Keratinocyte (primary cell): ENCODE results near the gene OR5K2. TPM values are rescaled to one million over a fixed set of nuclear protein-coding genes. Genes with fewer than 3 reads are reported as not detected.

Experiments
- DNase-seq: peaks from one replicate; pipeline ENCODE4 v3.0.0-alpha.2; 2011; ENCODE audit warnings: low read depth, missing footprints, low spot score
- FAIRE-seq: peaks from 2 replicates; lab custom pipeline; 2011; peaks lifted over from hg19 to GRCh38; lab: Jason Lieb, UNC
- H2AFZ ChIP-seq: 2 replicates; pipeline ENCODE4 v1.6.0; 2012; ENCODE audit warnings: low read length, control low read depth, inconsistent platforms; ENCODE audit not compliant: control insufficient read depth
- H3K27ac ChIP-seq: 2 replicates; pipeline ENCODE4 v1.5.1; 2011; ENCODE audit warnings: low read length; ENCODE audit not compliant: control insufficient read depth, insufficient read depth
- H3K27me3 ChIP-seq: 3 replicates; pipeline ENCODE4 v1.6.0; 2011; ENCODE audit warnings: low read length; ENCODE audit not compliant: control insufficient read depth, insufficient read depth; ENCODE audit errors: extremely low read depth
- H3K36me3 ChIP-seq, 2 experiments: 2 replicates in 1 of 2; 3 replicates in 1 of 2; pipeline ENCODE4 v1.5.1; 2011; ENCODE audit warnings: low read length in 2 of 2, mild to moderate bottlenecking in 1 of 2; ENCODE audit not compliant: control insufficient read depth in 2 of 2, insufficient read depth in 2 of 2; ENCODE audit errors: extremely low read depth in 1 of 2
- H3K4me1 ChIP-seq: 3 replicates; pipeline ENCODE4 v1.5.1; 2011; ENCODE audit warnings: low read length; ENCODE audit not compliant: control insufficient read depth, insufficient read depth; ENCODE audit errors: extremely low read depth
- H3K4me2 ChIP-seq: 3 replicates; pipeline ENCODE4 v1.6.0; 2011; ENCODE audit warnings: low read depth, low read length; ENCODE audit not compliant: control insufficient read depth, insufficient read depth; ENCODE audit errors: extremely low read depth
- H3K4me3 ChIP-seq, 3 experiments: fragments of 200-600 bp in 1 of 3; sonication (generic) in 1 of 3; 2 replicates in 2 of 3; 3 replicates in 1 of 3; pipeline ENCODE4 v1.5.1; 2011 to 2016; ENCODE audit warnings: low read length in 3 of 3, mild to moderate bottlenecking in 3 of 3, control low read depth in 2 of 3, inconsistent platforms in 1 of 3, low read depth in 1 of 3, mixed read lengths in 1 of 3, mixed run types in 1 of 3, moderate library complexity in 1 of 3; ENCODE audit not compliant: control insufficient read depth in 2 of 3, insufficient read depth in 2 of 3; ENCODE audit errors: extremely low read depth in 1 of 3
- H3K79me2 ChIP-seq: 2 replicates; pipeline ENCODE4 v1.6.0; 2012; ENCODE audit warnings: low read length; ENCODE audit not compliant: control insufficient read depth, insufficient read depth
- H3K9ac ChIP-seq: 3 replicates; pipeline ENCODE4 v1.6.0; 2011; ENCODE audit warnings: low read length; ENCODE audit not compliant: control insufficient read depth, insufficient read depth; ENCODE audit errors: extremely low read depth
- H3K9me1 ChIP-seq: 3 replicates; pipeline ENCODE4 v1.6.0; 2011; ENCODE audit warnings: low read length; ENCODE audit not compliant: control insufficient read depth, insufficient read depth; ENCODE audit errors: extremely low read depth
- H3K9me3 ChIP-seq: 2 replicates; pipeline ENCODE4 v1.5.1; 2012; ENCODE audit warnings: low read depth, low read length; ENCODE audit not compliant: control insufficient read depth
- H4K20me1 ChIP-seq: 3 replicates; pipeline ENCODE4 v1.6.0; 2011; ENCODE audit warnings: low read length; ENCODE audit not compliant: control insufficient read depth, insufficient read depth; ENCODE audit errors: extremely low read depth
- EZH2 ChIP-seq: IDR thresholded peaks from one replicate; pipeline ENCODE4 v1.6.1; 2012; ENCODE audit warnings: inconsistent platforms, mild to moderate bottlenecking, low read length, moderate library complexity
- dilution Hi-C: fragments of 300-500 bp; cut with MboI; formaldehyde crosslinking; loops from one replicate; pipeline ENCODE4 v1.7.0; 2020; ENCODE audit warnings: low sequenced_read_pairs; ENCODE audit not compliant: extremely low pct_ligation_motif_present
- polyA plus RNA-seq, 5 experiments: library from polyadenylated mRNA; depleted of rRNA in 3 of 5; stranded (reverse) in 3 of 5; stranded (forward) in 1 of 5; unstranded in 1 of 5; fragments of >200 nt; gene quantifications; 1 replicate in 1 of 5; 2 replicates in 3 of 5; 3 replicates in 1 of 5; pipeline versions ENCODE4 v1.2.1 to v1.2.3, GENCODE V29; 2011 to 2012; ENCODE audit warnings: missing spikeins in 2 of 5, low read depth in 1 of 5, low replicate concordance in 1 of 5
- TF ChIP-seq, protein P1 (sequence below), 3 experiments: IDR thresholded peaks in 1 of 3; conservative IDR thresholded peaks in 1 of 3; optimal IDR thresholded peaks in 1 of 3; 2 replicates in 2 of 3; 3 replicates in 1 of 3; pipeline versions ENCODE3 to v1.5.1; 2011; ENCODE audit warnings: low read length in 3 of 3, mild to moderate bottlenecking in 3 of 3, moderate library complexity in 2 of 3, control low read depth in 1 of 3, inconsistent platforms in 1 of 3; ENCODE audit not compliant: insufficient read depth in 2 of 3; ENCODE audit errors: extremely low read depth in 1 of 3

Gene OR5K2
- polyA plus RNA-seq, 1 donor (not counting 4 experiments of a cell fraction or from before 2014, with no cell fraction given) = not detected

DNA sequence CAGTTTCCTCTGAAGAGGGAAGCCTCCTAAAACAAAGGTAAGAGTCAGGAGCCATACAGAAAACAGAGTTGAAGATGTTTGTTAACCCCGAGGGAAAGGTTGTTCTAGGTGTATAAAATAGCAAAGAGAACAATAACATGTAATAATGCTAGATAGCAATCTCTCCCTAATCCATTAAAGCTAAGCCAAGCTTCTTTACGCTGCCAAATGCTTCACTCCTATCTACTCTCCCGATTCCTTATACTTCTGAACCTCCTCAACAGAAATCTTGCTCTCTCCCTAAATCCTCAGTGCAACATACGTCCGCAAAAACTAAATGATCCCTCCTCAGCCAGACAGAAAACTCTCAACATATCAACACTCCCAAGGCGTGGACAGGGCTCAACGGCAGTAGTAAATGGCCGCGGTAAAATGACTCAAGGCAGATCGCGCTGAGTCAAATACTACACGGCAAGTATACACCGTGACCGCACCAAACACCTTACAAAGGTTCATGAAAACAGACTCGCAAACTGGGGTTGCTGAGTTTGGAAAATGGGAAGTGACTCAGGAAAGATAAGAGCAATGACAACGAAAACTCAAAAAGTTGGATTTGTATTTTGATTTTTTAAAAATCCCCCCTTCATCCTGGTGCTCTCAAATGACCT, 24.5 kb downstream of the OR5K2 start:
- Histone ChIP-seq H3K27ac (peak overlapping the region; percentile 90), H3K9me3 (no peaks in the 10 kb centered on the region), H3K27me3 (no peaks in the 10 kb centered on the region), H3K36me3 (peaks cover 4 to 14% of the 10 kb centered on the region in 2 experiments), H3K9me1 (no peaks in the 10 kb centered on the region), H3K9ac (peak overlapping the region; percentile 94), H3K4me2 (peak overlapping the region; percentile 90), H3K4me1 (peaks cover 11% of the 10 kb centered on the region), H4K20me1 (no peaks in the 10 kb centered on the region), H3K79me2 (peaks cover 36% of the 10 kb centered on the region), H2AFZ (peak overlapping the region; percentile 32), H3K4me3 (peak overlapping the region; percentile 90 to 96 (median 93))
- DNase-seq = no peak
- peak; percentile 92 for FAIRE-seq
- TF ChIP-seq, protein P1, sequence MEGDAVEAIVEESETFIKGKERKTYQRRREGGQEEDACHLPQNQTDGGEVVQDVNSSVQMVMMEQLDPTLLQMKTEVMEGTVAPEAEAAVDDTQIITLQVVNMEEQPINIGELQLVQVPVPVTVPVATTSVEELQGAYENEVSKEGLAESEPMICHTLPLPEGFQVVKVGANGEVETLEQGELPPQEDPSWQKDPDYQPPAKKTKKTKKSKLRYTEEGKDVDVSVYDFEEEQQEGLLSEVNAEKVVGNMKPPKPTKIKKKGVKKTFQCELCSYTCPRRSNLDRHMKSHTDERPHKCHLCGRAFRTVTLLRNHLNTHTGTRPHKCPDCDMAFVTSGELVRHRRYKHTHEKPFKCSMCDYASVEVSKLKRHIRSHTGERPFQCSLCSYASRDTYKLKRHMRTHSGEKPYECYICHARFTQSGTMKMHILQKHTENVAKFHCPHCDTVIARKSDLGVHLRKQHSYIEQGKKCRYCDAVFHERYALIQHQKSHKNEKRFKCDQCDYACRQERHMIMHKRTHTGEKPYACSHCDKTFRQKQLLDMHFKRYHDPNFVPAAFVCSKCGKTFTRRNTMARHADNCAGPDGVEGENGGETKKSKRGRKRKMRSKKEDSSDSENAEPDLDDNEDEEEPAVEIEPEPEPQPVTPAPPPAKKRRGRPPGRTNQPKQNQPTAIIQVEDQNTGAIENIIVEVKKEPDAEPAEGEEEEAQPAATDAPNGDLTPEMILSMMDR (optimal IDR thresholded peaks at IDR 0.05 in 1 of 3, IDR thresholded peaks at IDR 0.05 in 1 of 3, conservative IDR thresholded peaks at IDR 0.05 in 1 of 3; ENCODE audit: extremely low read depth in 1 of 3, insufficient read depth in 2 of 3, low read length in 3 of 3) = no peak
- dilution Hi-C loops = no loop called here

DNA sequence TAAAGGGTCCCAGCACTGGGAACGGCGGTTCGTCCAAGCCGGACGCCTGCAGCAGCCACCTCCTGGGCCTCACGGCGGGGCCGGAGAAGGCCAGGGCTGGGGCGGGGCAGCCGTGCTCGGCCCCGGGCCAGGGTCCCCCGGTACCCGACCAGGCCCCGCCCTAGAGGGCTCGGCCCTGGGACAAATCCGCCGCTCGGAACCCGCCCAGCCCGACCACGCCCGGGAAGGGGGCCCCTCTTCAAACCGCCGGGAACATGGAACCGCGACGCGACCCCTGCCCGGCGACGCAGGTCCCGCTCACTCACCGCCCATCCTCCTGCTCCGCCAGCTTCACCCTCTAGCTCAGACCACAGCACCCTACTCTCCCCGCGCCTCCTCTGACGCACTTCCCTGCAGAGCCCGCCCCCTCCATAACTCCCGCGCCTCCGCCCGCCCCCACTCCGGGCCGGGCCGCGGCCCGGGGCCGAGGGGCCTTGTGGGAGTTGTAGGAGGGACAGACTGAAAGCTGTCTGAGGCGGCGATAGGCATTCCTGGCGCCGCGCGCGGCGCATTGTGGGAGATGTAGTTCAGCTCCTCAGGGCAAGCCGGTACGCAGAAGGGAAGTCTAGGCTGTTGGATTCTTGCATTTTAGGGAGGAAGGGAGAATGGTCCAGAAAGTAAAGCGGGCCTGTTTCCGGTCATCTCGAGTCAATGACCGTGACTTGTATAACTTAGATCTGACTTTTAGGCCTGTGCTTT, 25.2 kb downstream of the OR5K2 start, which contains the start of gene CLDND1:
Gene CLDND1, minus strand, starts transcription at position 359 of the 738 bp plus-strand sequence. CDS start 1,478 bp downstream, outside the sequence.
- Histone ChIP-seq H3K9me1 (no peaks in the 10 kb centered on the region), H3K27me3 (no peaks in the 10 kb centered on the region), H2AFZ (peak within 1 kb of the TSS; percentile 85), H3K79me2 (peaks cover 36% of the 10 kb centered on the region), H3K4me1 (peaks cover 11% of the 10 kb centered on the region), H3K36me3 (peaks cover 4 to 14% of the 10 kb centered on the region in 2 experiments), H4K20me1 (no peaks in the 10 kb centered on the region), H3K27ac (peak within 1 kb of the TSS; percentile 90), H3K4me3 (peak within 1 kb of the TSS; percentile 90 to 96 (median 93)), H3K9ac (peak within 1 kb of the TSS; percentile 94), H3K9me3 (no peaks in the 10 kb centered on the region), H3K4me2 (peak within 1 kb of the TSS; percentile 90)
- TF ChIP-seq, protein P1 (optimal IDR thresholded peaks at IDR 0.05 in 1 of 3, IDR thresholded peaks at IDR 0.05 in 1 of 3, conservative IDR thresholded peaks at IDR 0.05 in 1 of 3; ENCODE audit: extremely low read depth in 1 of 3, insufficient read depth in 2 of 3, low read length in 3 of 3) = no peak
- TF ChIP-seq EZH2 = no peak
- dilution Hi-C loops = no loop called here
- DNase-seq = peak; percentile 52
- peak; percentile 84 for FAIRE-seq
